Stimulated activated CD8-positive, alpha-beta memory T cell treated with anti-CD3 and anti-CD28 coated beads, Interleukin-12 subunit alpha, Interleukin-12 subunit beta, amount 100 ng/mL, for 24 hours (primary cell): ENCODE results near the gene NRDE2.

ENCODE experiments used
- DNase-seq: peaks from one replicate; pipeline ENCODE4 v3.0.0-alpha.2; 2020; ENCODE audit errors: extremely low read depth

NRDE2 gene

DNA sequence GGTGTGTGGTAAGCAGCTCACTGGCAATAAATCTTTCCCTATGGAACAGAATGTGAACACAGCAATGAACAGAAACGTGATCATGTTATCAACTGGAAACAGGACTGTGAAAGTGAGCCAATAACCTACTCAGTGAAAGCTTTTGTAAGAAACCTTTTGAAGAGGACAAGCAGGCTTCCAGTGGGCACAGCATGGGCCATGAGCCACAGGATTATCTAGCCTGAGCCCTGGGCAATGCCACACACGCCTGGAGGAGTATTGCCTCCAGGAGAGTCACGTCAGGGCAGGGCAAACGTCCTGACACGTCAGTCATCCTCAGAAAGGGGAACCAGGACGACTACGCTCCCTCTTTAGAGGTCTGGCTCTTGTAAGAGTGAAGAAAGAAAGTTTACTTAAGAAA is 32.3 kb downstream of the NRDE2 start:
- DNase-seq: no peak

DNA sequence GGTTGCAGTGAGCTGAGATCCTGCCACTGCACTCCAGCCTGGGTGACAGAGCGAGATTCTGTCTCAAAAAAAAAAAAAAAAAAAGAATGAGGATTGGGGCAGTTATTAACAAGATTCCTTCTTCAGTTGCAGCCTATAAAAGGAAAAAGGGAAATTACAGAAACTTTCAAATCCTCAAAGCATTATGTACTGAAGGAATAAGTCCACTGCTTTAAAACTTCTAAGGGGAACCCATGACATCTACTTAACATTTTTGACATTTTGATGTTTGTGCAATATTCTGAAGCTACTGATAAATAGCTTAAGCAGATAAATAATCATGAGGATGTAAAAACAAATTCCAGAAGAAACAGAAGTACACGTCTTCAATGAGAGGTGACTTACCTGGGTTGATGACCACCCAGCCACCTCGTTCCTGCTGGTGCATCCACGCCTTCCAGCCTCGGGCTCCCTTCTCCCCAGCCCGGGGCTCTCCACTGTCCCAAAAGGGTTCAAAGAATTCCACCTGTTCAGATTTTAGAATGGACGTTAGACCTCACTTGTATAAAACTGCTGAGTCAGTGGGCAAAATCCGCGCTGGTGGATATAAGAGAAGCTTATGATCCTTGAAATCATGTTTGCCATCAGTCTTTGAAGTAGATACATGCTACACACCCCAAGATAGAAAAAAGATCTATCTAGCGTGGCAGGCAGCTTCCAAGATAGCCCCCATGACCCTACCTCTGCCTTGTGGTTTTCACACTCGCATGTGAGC is 33.7 kb downstream of the NRDE2 start:
- no peak for DNase-seq

DNA sequence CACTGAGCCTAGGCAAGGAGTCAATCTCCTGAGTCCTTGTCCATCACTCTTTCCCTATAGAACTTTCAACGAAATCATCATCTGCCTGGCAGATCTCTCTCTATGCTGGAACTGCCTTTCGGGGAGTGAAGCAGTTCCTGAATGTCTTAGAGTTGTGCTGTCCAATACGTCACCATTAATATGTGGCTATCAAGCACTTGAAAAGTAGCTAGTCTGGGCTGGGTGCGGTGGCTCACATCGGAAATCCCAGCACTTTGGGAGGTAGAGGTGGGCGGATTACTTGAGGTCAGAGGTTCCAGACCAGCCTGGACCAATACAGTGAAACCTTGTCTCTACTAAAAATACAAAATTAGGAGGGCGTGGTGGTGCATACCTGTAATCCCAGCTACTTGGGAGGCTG is 35.1 kb downstream of the NRDE2 start:
- no peak for DNase-seq

DNA sequence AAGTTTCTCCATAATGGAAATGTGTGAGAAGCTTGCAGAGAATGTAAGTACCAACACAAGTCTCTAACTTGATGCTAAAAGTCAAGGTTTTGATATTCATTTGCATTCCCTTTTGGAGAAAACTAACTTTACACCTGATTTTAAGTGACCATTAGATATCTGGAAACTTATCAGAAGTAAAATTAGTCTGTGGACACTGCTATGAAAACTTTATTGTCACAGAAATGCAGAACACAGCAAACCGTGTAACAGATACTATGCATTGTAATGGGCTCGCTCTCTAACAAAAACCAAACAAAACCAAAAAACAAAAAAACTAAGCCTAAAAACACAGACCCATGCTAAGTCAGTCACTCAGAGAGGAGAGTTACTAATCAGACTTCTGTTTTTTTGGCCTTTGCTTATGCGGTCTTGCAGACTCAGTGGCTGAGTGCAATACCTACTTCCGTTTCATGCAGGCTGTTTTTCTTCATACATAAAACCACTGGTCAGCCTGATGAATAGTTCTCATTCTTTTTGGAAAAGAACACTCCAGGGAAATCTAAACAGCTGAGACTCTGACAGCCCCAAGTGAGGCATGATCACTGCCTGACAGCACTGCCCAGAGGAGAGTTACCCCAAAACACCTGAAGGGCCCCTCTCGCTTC is 35.7 kb downstream of the NRDE2 start:
- no peak for DNase-seq

DNA sequence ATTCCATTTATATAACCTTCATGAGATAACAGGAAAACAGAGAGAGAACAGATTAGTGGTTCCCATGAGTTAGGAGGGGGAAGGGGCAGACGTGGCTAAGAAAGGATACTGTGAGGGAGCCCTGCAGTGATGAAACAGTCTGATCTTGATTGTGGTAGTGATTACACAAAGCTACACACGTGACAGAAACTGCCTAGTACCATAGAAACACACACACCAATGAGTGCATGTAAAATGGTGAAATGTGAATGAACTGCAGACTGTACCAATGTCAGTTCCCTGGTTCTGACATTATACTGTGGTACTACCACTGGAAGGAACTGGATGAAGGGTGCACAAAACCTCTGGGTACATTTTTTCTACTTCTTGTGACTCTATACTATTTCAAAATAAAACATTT is 36.9 kb downstream of the NRDE2 start:
- DNase-seq: no peak

DNA sequence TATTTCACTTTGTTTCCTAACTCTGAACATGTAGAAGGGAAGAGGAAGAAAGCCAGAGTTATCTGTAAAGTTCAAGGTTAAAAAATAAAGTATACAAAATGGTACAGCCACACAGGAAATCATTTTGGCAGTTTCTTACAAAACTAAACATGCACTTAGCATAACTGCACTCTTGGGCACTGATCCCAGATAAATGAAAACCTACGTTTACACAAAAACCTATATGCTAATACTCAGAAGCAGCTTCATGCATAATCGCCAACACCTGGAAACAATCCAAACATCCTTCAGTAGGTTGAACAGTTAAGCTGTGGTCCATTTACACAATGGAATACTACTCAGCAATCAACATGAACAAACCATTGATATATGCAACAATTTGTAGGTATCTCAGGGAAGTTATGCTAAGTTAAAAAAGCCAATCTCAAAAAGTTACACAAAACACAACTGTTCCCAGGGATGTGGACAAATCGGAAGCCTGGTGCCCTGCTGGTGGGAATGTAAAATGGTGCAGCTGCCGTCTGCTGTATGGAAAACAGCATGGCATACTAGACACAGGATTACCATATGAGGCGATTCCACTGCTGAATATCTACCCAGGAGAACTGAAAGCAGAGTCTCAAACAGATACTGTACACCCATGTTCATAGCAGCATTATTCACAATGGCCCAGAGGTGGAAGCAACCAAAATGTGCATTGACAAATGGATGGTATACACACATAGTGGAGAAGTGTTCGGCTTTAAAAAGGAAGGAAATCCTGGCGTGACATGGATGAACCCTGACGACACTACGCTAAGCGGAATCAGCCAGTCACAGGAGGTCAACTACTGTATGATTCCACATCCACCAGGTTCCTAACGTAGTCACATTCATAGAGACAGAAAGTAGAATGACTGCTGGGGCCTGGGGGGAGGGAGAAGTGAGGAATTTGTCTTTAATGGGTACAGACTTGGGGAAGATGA is 37.7 kb downstream of the NRDE2 start:
- DNase-seq: no peak

DNA sequence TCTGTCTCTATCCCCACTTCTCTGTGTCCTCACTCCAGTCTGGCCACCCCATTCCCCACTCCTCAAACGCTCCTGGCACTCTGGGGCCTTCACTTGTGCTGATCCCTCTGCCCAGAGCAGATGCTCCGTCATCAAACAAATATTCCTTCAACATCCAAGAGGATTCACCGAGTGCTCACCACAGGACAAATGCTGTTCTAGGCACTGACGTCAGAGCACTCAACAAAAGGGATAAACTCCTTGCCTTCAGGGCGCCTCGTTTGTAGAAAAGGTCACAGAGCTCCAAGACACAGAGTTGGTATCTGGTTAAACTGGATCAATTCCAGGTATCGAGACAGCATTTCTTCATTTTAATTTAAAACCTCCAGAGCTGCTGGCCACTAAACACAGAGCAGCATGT is 40.0 kb downstream of the NRDE2 start:
- no peak for DNase-seq

DNA sequence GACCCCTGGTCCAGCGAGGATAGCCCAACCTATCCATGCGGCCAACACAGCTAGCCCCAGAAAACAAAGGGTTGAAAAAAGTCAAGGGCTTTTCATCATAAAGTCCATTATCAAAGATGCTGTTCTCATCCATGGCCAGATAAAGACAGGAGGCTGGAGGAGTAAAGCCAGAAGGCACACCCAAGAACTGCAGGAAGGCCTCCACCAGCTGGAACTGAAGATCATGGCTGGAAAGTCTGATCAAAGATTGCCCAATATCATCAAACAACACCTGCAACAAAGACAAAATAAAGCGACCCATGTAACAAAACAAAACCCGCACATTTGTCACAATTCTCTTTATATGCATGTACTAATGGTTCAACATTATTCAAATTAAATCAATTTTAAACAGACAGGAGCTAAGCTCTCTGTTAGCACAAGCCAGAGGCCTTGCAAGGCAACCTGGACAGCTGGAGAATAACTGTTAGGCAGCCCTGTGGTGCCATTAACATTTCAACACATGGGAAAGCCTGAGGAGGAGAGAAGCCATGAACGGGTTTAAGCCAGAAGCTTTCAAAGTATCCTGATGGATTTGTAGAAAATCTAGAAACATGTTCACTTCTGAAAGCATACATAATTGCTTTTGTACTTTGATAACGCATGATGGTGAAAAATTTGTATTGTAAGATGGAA is 41.3 kb downstream of the NRDE2 start:
- no peak for DNase-seq

DNA sequence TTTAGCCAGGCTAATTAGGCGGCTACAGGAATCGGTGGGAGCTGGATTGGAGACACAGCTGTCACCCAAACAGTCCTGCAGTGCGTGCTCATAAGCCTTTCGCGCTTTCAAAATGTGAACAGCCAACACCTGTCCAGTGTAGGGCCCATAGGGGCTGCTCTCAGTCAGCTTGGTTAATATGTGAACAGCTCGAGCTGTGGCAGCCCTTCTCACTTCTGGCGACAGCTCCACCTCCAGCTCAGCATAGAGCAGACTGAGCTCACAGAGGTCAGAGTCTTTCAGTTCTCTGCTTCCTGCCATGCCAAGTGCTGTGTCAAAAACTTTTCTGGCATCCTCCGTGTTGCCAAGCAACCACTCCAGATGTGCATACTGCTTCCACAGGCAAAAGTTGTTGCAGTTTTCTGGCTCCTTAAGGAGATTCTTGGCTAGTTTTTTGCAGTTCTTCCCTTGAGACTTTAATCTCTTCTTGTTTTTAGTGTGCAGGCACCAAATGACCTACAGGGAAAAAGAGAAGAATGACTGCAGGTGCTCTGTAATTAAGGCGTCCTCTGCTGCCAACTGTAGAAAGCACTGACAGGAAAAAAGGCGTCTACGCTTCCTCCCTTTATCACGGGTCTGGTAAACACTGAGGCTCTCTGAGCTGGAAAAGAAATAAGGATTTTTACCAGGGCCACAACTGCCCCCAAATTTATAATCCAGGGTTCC is 42.9 kb downstream of the NRDE2 start:
- no peak for DNase-seq

DNA sequence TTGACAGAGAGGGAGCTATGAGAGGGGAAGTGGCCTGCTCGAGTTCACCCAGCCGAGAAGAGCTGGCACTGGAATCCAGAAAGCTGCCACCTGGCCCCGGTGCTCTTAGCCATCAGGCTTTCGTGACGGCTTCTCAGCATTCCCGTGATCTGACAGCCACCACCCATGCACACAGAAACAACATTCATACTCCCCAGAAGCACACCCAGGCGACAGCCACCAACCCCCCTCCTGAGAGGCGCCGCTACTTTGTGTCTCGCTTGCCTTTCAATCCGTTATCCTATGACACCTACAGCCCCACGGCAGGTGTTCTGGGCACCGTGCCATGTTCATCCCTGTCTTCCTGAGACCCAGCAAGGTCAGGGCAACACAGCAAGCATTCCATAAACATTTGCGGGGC is 44.0 kb downstream of the NRDE2 start:
- no peak for DNase-seq

DNA sequence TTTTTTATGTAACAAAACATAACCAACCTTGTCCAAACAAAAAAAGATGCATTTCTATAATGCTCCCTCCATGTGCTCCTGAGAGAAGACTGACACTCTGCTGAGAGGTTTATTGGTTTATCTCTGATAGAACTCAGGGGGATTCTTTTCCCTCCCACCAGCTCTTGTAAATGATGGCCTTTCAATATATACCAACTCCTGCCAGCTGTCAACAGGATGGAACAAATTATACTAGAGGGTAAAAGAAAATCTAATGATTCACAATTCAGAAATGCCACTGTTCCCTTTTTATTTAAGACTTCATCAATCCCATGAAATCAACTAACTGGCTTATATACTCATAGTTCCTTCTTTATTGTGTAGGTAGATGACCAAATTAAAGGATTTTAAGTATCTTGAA is 50.0 kb downstream of the NRDE2 start:
- no peak for DNase-seq

DNA sequence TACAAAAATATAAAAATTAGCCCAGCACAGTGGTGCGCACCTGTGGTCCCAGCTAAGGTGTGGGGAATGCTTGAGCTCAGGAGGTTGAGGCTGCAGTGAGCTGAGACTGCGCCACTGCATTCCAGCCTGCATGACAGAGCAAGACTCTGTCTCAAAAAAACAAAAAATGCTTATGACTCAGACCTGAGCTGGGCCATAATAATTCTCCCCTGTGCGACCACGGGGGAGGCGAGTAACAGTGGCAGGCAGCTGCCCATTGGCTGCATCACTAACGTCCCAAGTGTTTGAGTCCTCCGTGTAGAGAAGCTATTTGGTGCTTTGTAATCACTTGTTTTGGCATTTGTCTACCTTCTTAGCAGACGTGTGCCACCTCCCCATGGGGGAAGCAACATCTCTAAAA is 50.5 kb downstream of the NRDE2 start:
- no peak for DNase-seq

DNA sequence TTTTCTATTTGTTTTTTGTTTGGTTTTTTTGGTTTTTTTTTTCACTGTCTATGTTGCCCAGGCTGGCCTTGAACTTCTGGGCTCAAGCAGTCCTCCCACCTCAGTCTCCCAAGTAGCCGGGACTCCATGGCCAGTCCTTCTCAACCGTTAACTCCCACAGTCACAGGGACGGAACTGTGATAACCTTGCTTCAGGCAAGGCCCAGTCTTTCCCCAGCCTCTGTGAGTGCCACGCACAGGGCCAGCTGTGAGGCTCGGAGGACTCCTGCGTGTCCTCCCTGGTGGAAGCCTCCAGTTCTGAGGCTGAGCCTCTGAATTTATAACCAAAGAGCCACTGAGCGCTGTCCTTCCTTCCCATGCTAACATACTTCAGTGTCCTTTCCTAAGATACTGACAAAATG is 51.6 kb downstream of the NRDE2 start:
- no peak for DNase-seq

DNA sequence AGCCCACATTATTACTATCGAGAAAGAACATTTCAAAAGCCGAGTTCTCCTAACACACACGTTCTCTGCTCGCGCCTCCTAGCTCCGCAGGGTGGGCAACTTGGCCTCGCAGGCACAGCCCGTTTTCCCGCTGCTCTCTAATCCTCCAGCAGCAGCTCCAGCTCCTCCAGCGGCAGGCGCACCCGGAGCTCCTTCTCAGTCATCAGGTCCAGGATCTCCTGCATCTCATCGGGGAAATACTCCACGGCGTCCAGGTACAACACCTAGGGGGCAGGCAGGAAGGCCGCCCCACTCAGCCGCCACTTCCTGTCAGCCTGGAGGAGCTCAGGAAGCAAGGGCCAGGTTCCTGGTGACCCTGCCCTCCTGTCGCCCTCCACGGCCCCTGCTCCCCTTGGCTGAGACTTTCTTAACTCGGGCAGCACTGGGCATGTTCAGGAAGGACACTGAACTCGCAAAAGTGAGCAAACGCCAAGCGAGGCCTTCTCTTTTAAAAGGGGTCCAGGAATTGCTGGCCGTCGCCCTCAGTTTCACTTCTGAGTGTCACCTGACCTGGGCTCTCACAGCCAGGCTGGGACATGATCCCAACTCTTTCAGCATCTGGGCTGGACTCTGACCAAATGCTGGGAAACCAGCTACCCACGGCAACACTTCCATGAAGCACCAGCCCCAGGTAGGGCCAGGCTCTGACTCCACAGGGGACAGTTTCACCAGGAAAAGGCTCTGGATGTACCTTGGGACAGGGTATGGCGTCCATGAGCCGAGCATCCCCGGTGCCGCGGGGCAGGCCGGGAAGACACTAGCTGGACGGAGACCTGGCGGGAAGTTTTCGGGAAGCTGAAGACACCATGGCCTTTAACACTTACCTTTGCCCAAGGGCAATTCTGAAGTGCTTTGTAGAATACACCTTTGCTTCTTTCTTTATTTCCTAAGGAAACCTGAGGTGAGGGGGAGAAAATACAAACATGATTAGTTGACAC is 53.3 kb downstream of the NRDE2 start:
- DNase-seq: no peak

DNA sequence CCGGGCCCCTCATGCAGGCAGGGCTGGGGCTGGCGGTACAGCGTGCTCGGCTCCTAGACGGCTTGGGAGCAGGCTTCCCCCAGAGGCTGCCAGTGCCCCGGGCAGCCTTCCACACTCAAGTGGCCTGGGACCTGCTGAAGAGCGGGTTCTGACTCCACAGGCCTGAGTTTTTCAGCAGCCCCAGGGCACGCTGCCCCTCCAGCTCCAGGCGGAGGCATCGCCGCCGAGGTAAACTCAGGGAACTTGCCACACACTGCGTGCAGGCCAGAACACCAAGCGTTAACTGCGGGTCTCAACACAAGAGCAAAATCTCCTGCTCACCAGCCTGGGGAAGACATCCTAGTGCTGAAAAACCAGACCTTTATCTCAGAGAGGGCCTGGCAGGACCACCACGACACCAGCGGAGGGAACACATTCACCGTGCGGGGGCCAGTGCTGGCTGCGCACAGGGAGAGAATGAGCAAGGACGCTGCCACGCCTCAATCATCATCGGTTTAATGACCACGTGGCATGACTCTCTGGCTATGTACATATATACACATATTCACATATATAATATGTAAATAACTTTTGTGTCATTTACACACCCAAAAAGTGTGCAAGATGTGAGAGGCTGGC is 54.1 kb downstream of the NRDE2 start:
- no peak for DNase-seq

DNA sequence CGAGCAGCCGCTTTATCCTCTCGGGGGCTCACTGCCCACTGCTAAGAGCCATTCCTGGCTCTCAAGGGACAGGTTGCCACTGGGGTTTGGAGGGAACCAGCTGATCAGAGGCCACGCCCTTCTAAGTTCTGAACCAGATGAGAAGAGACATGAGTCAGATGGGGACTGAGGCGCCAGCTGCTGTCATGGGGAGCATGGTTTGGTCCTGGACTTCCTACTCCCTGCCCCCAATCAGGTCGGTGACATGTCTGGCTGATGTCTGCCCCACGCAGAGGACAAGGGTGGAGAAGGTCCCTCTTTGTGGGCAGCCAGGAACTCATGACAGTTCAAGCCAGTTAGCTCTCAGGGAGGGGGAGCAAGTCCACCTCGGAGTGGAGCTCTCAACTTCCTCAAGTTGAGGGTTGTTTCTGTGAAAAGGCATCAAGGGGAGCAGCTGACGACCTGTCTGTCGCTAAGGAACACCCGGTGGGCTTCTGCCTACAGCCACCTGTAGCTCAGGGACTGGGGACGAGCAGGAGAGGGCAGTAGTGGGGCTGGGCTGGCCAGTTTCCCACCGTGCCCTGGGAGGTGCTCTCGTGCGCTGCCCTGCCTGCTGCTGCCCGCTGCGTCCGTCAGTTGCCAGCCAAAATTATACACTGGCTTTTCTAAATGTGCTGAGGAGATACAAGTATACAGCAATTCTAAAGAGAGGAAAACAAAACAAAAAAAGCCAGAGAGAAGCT is 54.9 kb downstream of the NRDE2 start:
- DNase-seq: no peak

DNA sequence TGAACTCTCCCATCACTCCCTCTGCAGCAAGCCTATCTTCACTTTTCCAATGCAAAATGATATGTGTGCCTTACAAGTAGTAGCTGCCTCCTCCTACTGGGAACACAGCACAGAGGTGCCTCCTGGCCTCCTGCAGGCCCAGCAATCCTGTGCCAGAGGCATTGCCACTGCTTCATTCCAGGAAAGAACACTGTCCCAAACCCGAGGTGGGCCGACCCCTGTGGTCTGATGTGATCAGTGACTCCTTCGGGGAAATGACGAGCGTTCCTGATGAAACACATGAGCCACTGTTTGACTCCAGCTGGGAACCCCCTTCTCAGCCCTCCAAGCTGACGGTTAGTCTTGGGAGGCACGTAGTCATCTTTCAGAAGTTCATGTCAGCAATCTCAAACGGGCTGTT is 55.9 kb downstream of the NRDE2 start:
- no peak for DNase-seq

DNA sequence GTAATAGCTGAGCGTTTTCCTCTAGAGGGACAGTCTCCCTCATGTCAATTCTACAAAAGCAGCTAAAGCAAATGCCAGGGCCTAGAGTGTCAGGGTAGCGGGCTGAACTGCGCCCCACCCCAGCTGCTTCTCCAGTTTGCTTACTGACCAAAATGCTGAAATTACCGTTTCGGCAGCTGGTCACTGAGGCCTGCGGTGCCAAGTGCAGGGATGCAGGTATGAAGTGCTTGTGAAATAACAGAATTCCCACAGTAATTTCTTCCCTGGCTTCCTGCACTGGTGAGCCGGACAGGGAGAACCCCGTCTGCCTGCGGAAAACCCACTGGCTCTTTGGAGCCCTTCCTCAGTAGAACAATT is 56.3 kb downstream of the NRDE2 start:
- no peak for DNase-seq

DNA sequence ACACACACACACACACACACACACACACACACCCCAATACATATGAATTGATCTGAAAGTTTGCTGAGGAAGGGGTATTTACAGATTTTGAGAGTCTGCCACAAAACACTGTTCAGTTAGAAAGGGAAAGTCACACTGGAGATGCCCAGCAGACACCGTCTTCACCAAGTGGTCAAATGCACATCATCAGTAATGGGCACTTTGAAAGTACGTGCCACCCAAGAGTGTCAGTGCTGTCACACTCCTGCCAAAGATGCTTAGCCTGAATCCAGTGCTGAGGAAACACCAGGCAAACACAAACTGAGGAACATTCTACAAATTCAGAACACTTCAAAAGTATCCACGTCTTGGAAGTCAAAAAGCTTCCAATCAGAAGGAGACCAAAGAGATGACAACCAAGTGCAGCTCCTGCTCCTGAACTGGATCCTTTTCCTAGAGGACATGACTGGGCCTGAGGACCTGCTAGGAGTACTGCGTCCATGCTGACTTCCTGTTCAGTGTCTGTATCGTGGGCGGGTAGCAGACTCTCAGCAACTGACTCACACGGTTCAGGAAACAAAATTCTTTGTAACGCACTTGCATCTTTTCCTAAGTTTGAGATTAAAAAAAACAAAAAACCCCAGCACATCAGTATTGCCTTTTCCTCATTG is 56.8 kb downstream of the NRDE2 start:
- DNase-seq: no peak
